ENCODE data around the gene RAB3C. TPM values are rescaled to one million over a fixed set of nuclear protein-coding genes. Genes with fewer than 3 reads are reported as not detected.

The RAB3C gene
- polyA plus RNA-seq, 1 donor (not counting 4 experiments of a cell fraction or from before 2014, with no cell fraction given): not detected

DNA sequence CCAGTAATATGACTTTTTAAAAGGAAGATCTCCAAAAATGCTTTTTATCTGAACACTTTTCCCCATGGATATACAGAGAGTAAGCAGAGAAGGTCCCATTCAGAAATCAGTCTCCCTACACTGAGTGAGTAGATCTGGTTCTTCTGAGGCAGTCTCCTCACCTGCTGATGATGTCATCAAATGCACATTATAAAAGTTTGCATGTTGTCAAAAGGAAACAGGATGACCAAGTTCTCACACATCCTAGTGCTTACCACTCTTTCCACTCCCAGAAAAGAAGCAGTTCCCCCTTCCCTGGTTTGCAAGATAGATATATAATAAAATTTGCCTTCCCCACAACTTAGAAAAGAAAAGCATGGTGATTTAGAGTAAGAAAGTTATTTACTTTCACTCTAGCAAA, 180.5 kb downstream of the RAB3C start:
- H3K4me1 ChIP-seq (ENCODE audit: control insufficient read depth, extremely low read depth, insufficient read depth, low read length): no peaks in the 10 kb centered on the region
- FAIRE-seq (no peak), DNase-seq (ENCODE audit: low read depth, low spot score) (no peak)
- H3K9me3 ChIP-seq (ENCODE audit: control insufficient read depth, low read depth, low read length): no peaks in the 10 kb centered on the region
- H3K27me3 ChIP-seq (ENCODE audit: control insufficient read depth, extremely low read depth, insufficient read depth, low read length): no peaks in the 10 kb centered on the region
- no peaks in the 10 kb centered on the region for H3K79me2 ChIP-seq (ENCODE audit: control insufficient read depth, insufficient read depth, low read length)
- H3K27ac ChIP-seq (ENCODE audit: control insufficient read depth, insufficient read depth, low read length): no peak overlapping the region
- dilution Hi-C loops (cut with MboI; ENCODE audit: extremely low pct_ligation_motif_present, low sequenced_read_pairs): no loop called here
- no peaks in the 10 kb centered on the region for H3K36me3 ChIP-seq (ENCODE audit: control insufficient read depth in 2 of 2, extremely low read depth in 1 of 2, insufficient read depth in 2 of 2, low read length in 2 of 2)
- H3K4me2 ChIP-seq (ENCODE audit: control insufficient read depth, extremely low read depth, insufficient read depth, low read depth, low read length): no peak overlapping the region
- TF ChIP-seq, protein P1, sequence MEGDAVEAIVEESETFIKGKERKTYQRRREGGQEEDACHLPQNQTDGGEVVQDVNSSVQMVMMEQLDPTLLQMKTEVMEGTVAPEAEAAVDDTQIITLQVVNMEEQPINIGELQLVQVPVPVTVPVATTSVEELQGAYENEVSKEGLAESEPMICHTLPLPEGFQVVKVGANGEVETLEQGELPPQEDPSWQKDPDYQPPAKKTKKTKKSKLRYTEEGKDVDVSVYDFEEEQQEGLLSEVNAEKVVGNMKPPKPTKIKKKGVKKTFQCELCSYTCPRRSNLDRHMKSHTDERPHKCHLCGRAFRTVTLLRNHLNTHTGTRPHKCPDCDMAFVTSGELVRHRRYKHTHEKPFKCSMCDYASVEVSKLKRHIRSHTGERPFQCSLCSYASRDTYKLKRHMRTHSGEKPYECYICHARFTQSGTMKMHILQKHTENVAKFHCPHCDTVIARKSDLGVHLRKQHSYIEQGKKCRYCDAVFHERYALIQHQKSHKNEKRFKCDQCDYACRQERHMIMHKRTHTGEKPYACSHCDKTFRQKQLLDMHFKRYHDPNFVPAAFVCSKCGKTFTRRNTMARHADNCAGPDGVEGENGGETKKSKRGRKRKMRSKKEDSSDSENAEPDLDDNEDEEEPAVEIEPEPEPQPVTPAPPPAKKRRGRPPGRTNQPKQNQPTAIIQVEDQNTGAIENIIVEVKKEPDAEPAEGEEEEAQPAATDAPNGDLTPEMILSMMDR (optimal IDR thresholded peaks at IDR 0.05 in 1 of 3, IDR thresholded peaks at IDR 0.05 in 1 of 3, conservative IDR thresholded peaks at IDR 0.05 in 1 of 3; ENCODE audit: extremely low read depth in 1 of 3, insufficient read depth in 2 of 3, low read length in 3 of 3): no peak
- no peak overlapping the region for H3K4me3 ChIP-seq (ENCODE audit: control insufficient read depth in 2 of 3, extremely low read depth in 1 of 3, insufficient read depth in 2 of 3, low read depth in 1 of 3, low read length in 3 of 3)
- no peak overlapping the region for H2AFZ ChIP-seq (ENCODE audit: control insufficient read depth, low read length)
- H4K20me1 ChIP-seq (ENCODE audit: control insufficient read depth, extremely low read depth, insufficient read depth, low read length): no peaks in the 10 kb centered on the region
- H3K9me1 ChIP-seq (ENCODE audit: control insufficient read depth, extremely low read depth, insufficient read depth, low read length): no peaks in the 10 kb centered on the region
- no peak overlapping the region for H3K9ac ChIP-seq (ENCODE audit: control insufficient read depth, extremely low read depth, insufficient read depth, low read length)

DNA sequence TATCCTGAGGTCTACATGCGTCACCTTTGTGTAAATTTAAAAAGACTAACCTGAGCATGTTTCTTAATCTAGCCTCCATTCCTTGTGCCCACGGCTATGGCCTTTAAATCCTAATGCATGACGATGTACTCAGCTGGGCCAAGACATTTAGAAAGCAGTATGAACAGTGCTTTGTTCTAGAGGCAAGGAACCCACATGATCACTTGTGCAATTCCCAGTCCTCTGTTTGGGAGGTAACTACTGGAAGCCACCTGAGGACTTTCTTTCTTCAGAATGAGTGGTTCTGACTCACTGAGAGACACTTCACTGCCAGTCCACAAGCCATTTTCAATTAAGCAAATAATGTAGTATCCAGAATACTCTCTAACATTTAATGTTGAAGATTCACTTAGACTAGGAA, 181.3 kb downstream of the RAB3C start:
- dilution Hi-C loops (cut with MboI; ENCODE audit: extremely low pct_ligation_motif_present, low sequenced_read_pairs): no loop called here
- TF ChIP-seq, protein P1 (optimal IDR thresholded peaks at IDR 0.05 in 1 of 3, IDR thresholded peaks at IDR 0.05 in 1 of 3, conservative IDR thresholded peaks at IDR 0.05 in 1 of 3; ENCODE audit: extremely low read depth in 1 of 3, insufficient read depth in 2 of 3, low read length in 3 of 3): no peak
- no peak for TF ChIP-seq EZH2 (IDR thresholded peaks at IDR 0.05; ENCODE audit: low read length)
- H3K9me3 ChIP-seq (ENCODE audit: control insufficient read depth, low read depth, low read length): no peaks in the 10 kb centered on the region
- H3K4me1 ChIP-seq (ENCODE audit: control insufficient read depth, extremely low read depth, insufficient read depth, low read length): no peaks in the 10 kb centered on the region
- FAIRE-seq (no peak), DNase-seq (ENCODE audit: low read depth, low spot score) (no peak)
- H3K4me3 ChIP-seq (ENCODE audit: control insufficient read depth in 2 of 3, extremely low read depth in 1 of 3, insufficient read depth in 2 of 3, low read depth in 1 of 3, low read length in 3 of 3): no peak overlapping the region
- no peaks in the 10 kb centered on the region for H3K27me3 ChIP-seq (ENCODE audit: control insufficient read depth, extremely low read depth, insufficient read depth, low read length)
- no peak overlapping the region for H3K27ac ChIP-seq (ENCODE audit: control insufficient read depth, insufficient read depth, low read length)
- H3K36me3 ChIP-seq (ENCODE audit: control insufficient read depth in 2 of 2, extremely low read depth in 1 of 2, insufficient read depth in 2 of 2, low read length in 2 of 2): no peaks in the 10 kb centered on the region
- no peak overlapping the region for H3K9ac ChIP-seq (ENCODE audit: control insufficient read depth, extremely low read depth, insufficient read depth, low read length)
- no peak overlapping the region for H2AFZ ChIP-seq (ENCODE audit: control insufficient read depth, low read length)
- H3K4me2 ChIP-seq (ENCODE audit: control insufficient read depth, extremely low read depth, insufficient read depth, low read depth, low read length): no peak overlapping the region
- no peaks in the 10 kb centered on the region for H4K20me1 ChIP-seq (ENCODE audit: control insufficient read depth, extremely low read depth, insufficient read depth, low read length)
- no peaks in the 10 kb centered on the region for H3K79me2 ChIP-seq (ENCODE audit: control insufficient read depth, insufficient read depth, low read length)
- no peaks in the 10 kb centered on the region for H3K9me1 ChIP-seq (ENCODE audit: control insufficient read depth, extremely low read depth, insufficient read depth, low read length)
